Chondrocyte (in vitro differentiated cells): Measurements from ENCODE around the gene ENSA. TPM values are rescaled to one million over a fixed set of nuclear protein-coding genes. Genes with fewer than 3 reads are reported as not detected.
"Not testable (repeated sequence)": the region's sequence is repeated elsewhere in the genome, so short reads cannot be mapped to it uniquely, and the experiment has no call there.

Source experiments
- DNase-seq: peaks from one replicate; pipeline ENCODE4 v3.0.0; 2021; ENCODE audit warnings: mixed read lengths, low spot score
- H3K27ac Mint-ChIP-seq: one replicate; pipeline ENCODE4 v1.8.0; 2021; ENCODE audit warnings: mild to moderate bottlenecking, moderate library complexity, mixed read lengths; ENCODE audit not compliant: unreplicated experiment
- H3K27me3 Mint-ChIP-seq: 2 replicates; pipeline ENCODE4 v1.8.0; 2021; ENCODE audit warnings: low read depth, mixed read lengths
- H3K36me3 Mint-ChIP-seq: 2 replicates; pipeline ENCODE4 v1.8.0; 2021; ENCODE audit warnings: low read depth, mixed read lengths
- H3K4me1 Mint-ChIP-seq: 2 replicates; pipeline ENCODE4 v1.8.0; 2021; ENCODE audit warnings: low read depth, mild to moderate bottlenecking, mixed read lengths
- H3K4me3 Mint-ChIP-seq: one replicate; pipeline ENCODE4 v1.8.0; 2021; ENCODE audit warnings: mild to moderate bottlenecking, moderate library complexity, mixed read lengths; ENCODE audit not compliant: unreplicated experiment
- H3K9me3 Mint-ChIP-seq: 2 replicates; pipeline ENCODE4 v1.8.0; 2021; ENCODE audit warnings: low read depth, mixed read lengths
- total RNA-seq: library from RNA; stranded (reverse); gene quantifications from 3 replicates; pipeline ENCODE4 v1.2.1, GENCODE V29; 2021
- TF ChIP-seq, protein P1 (sequence below): fragments of 200-600 bp; sonication (generic); IDR thresholded peaks from 2 replicates; pipeline ENCODE4 v1.5.0; 2021; ENCODE audit warnings: antibody characterized with exemption, mild to moderate bottlenecking, moderate library complexity

Gene ENSA
- total RNA-seq, 1 donor from 2014 or later, result 85.7 TPM

DNA sequence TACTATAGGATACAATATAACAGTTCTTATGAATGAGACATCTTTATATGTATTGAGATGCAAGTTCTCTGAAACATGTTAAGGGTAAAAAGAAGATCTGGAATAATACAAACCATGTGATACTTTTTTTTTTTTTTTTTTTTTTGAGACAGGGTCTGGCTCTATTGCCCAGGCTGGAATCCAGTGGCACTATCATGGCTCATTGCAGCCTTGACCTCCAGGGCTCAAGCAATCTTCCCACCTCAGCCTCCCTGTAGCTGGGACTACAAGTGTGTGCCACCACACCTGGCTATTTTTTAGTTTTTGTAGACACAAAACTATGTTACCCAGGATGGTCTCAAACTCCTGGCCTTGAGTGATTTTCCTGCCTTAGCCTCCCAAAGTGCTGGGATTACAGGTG is 27.9 kb downstream of the ENSA start:
- TF ChIP-seq, protein P1, sequence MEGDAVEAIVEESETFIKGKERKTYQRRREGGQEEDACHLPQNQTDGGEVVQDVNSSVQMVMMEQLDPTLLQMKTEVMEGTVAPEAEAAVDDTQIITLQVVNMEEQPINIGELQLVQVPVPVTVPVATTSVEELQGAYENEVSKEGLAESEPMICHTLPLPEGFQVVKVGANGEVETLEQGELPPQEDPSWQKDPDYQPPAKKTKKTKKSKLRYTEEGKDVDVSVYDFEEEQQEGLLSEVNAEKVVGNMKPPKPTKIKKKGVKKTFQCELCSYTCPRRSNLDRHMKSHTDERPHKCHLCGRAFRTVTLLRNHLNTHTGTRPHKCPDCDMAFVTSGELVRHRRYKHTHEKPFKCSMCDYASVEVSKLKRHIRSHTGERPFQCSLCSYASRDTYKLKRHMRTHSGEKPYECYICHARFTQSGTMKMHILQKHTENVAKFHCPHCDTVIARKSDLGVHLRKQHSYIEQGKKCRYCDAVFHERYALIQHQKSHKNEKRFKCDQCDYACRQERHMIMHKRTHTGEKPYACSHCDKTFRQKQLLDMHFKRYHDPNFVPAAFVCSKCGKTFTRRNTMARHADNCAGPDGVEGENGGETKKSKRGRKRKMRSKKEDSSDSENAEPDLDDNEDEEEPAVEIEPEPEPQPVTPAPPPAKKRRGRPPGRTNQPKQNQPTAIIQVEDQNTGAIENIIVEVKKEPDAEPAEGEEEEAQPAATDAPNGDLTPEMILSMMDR, result no peak
- no peaks in the 10 kb centered on the region for H3K27me3 Mint-ChIP-seq

DNA sequence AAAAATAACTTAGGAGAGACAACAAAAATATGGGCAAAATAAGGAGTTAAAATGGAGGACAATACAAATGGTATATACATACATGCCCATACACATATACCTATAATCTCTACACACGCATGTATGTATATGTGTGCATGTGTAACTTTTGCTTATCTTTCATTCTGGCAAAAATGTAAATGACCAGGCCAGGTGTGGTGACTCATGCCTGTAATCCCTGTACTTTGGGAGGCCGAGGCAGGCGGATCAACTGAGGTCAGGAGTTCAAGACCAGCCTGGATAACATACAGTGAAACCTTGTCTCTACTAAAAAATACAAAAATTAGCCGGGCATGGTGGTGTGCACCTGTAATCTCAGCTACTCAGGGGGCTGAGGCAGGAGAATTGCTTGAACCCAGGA is 31.1 kb downstream of the ENSA start:
- not testable (repeated sequence) for H3K4me1 Mint-ChIP-seq, H3K9me3 Mint-ChIP-seq, H3K27me3 Mint-ChIP-seq, H3K27ac Mint-ChIP-seq, DNase-seq, H3K36me3 Mint-ChIP-seq, H3K4me3 Mint-ChIP-seq

More for the DNA sequence above, 27.9 kb downstream of the ENSA start:
- peaks cover 15% of the 10 kb centered on the region for H3K4me1 Mint-ChIP-seq
- H3K36me3 Mint-ChIP-seq, result no peaks in the 10 kb centered on the region
- H3K4me3 Mint-ChIP-seq, result no peak overlapping the region
- no peaks in the 10 kb centered on the region for H3K9me3 Mint-ChIP-seq
- no peak for DNase-seq
- no peak overlapping the region for H3K27ac Mint-ChIP-seq

DNA sequence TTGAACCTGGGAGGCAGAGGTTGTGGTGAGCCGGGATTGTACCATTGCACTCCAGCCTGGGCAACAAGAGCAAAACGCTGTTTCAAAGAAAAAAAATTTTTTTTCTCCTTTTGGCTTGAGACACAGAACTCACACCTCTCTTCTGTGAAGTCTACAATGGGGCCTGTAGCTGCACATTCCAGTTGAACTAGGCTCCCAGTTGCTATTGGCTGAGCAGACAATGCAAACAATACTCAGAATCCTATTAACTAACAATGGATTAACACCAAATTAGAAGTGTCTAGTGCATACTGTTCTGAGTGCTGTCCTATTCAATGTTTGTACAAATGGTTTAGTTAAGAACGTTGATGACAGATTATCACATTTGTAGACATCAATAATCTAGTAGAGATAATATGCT is 32.4 kb downstream of the ENSA start:
- Mint-ChIP-seq H3K9me3 (no peaks in the 10 kb centered on the region), H3K36me3 (no peaks in the 10 kb centered on the region), H3K27ac (no peak overlapping the region), H3K4me1 (no peaks in the 10 kb centered on the region), H3K27me3 (no peaks in the 10 kb centered on the region), H3K4me3 (no peak overlapping the region)
- no peak for DNase-seq
- TF ChIP-seq, protein P1, result no peak

DNA sequence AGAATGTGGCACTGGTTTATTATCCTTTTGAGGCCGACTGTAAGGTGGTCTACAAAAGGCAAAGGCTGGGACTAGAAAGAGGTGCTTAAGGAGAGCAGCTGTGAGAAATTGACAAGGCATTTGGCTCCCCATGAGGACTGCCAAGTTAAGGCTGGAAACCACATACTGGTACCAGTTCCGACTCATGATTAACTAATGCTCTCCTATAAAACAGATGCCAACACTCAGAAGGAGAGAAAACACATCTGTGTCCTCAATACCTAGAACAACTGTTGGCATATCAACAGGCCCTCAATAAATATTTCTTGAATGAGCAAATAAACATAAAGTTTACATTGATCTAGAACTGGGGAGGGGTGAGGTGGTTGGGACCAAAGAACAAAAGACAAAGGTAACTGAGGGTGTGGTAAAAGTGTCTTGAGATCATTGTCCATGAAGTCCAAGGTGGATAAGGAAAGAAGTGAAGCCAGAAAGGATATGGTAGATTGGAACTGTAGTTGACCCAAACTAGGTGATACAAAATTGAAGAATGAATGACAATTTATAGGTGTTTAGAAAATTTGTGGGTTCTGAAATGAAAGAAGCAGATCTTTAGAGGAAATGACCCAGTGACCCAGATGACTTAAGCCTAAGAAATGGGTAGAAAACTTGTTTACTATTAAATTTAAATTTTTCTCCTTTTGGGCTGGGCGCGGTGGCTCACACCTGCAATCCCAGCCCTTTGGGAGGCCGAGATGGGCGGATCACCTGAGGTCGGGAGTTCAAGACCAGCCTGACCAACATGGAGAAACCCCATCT is 33.1 kb downstream of the ENSA start:
- no peaks in the 10 kb centered on the region for H3K4me1 Mint-ChIP-seq

DNA sequence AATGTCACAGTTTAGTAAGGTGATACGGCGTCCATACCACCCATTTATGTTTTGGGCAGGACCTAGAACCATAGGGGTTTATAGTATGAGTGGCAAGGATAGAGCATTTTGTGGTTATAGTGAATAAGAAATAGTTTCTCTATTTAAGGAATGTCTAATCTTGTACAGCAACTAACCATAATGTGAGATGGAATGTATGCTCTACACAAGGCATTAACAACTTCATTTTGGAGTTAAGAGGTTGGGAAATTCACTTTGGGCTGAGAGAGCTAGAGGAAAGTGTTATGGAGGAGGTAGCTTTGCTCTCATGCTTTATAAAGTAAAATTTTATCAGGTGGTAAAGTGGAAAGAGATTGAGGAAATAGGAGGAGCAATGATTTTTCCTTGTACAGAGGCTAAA is 47.0 kb downstream of the ENSA start:
- no peaks in the 10 kb centered on the region for H3K27me3 Mint-ChIP-seq
- no peak for DNase-seq
- peaks cover 17% of the 10 kb centered on the region for H3K4me1 Mint-ChIP-seq
- H3K9me3 Mint-ChIP-seq, result no peaks in the 10 kb centered on the region
- TF ChIP-seq, protein P1, result no peak
- H3K27ac Mint-ChIP-seq, result peak overlapping the region; percentile 23
- H3K36me3 Mint-ChIP-seq, result peaks cover 17% of the 10 kb centered on the region
- no peak overlapping the region for H3K4me3 Mint-ChIP-seq

More for the DNA sequence above, 33.1 kb downstream of the ENSA start:
- H3K9me3 Mint-ChIP-seq, result no peaks in the 10 kb centered on the region
- no peaks in the 10 kb centered on the region for H3K27me3 Mint-ChIP-seq
- no peak overlapping the region for H3K27ac Mint-ChIP-seq
- H3K36me3 Mint-ChIP-seq, result no peaks in the 10 kb centered on the region
- H3K4me3 Mint-ChIP-seq, result no peak overlapping the region
- DNase-seq, result no peak
- TF ChIP-seq, protein P1, result no peak

DNA sequence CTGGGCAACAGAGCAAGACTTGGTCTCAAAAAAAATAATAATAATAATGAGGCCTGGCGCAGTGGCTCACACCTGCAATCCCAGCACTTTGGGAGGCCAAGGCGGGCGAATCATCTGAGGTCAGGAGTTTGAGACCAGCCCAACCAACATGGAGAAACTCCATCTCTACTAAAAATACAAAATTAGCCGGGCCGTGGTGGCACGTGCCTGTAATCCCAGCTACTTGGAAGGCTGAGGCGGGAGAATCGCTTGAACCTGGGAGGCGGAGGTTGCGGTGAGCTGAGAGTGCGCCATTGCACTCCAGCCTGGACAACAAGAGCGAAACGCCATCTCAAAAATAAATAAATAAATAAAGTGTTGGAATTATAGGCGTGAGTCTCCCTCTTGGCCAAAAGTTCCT is 47.5 kb downstream of the ENSA start:
- H3K27ac Mint-ChIP-seq, DNase-seq, H3K4me3 Mint-ChIP-seq, H3K9me3 Mint-ChIP-seq, H3K27me3 Mint-ChIP-seq: not testable (repeated sequence)
- Mint-ChIP-seq H3K4me1 (peaks cover 20% of the 10 kb centered on the region), H3K36me3 (peaks cover 21% of the 10 kb centered on the region)

DNA sequence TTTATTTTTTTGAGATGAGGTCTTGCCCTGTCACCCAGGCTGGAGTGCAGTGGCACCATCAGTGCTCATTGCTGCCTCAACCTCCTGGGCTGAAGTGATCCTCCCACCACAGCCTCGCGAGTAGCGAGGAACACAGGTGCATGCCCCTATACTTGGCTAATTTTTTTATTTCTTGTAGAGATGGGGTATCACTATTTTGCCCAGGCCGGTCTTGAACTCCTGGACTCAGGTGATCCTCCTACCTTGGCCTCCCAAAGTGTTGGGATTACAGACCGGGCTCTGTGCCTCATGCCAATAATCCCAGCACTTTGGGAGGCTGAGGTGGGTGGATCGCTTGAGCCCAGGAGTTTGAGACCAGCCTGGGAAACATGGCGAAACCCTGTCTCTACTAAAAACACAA is 48.0 kb downstream of the ENSA start:
- H3K27me3 Mint-ChIP-seq, H3K9me3 Mint-ChIP-seq, DNase-seq, H3K4me3 Mint-ChIP-seq, H3K27ac Mint-ChIP-seq: not testable (repeated sequence)
- peaks cover 24% of the 10 kb centered on the region for H3K4me1 Mint-ChIP-seq
- peaks cover 25% of the 10 kb centered on the region for H3K36me3 Mint-ChIP-seq

DNA sequence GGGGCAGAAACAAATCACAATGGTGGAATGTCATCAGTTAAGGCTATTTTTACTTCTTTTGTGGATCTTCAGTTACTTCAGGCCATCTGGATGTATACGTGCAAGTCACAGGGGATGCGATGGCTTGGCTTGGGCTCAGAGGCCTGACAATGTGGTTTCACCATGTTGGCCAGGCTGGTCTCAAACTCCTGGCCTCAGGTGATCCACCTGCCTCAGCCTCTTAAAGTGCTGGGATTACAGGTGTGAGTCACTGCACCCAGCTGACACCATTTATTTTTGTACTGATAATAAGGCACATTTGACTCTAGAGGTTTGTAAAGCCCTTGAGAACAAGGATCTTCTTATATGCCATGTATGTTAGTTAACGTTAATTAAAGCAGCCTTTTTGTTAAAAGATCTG is 48.4 kb downstream of the ENSA start:
- H3K27me3 Mint-ChIP-seq, H3K27ac Mint-ChIP-seq, H3K9me3 Mint-ChIP-seq, DNase-seq: not testable (repeated sequence)
- Mint-ChIP-seq H3K4me3 (peak overlapping the region; percentile 25), H3K36me3 (peaks cover 30% of the 10 kb centered on the region), H3K4me1 (peaks cover 27% of the 10 kb centered on the region)
